Activated CD8-positive, alpha-beta memory T cell treated with anti-CD3 and anti-CD28 coated beads for 1 hour (primary cell): ENCODE results near the gene SYNGR3.

ENCODE experiments used
- DNase-seq, 2 donors: peaks; one replicate each; pipeline ENCODE4 v3.0.0-alpha.2; 2020; ENCODE audit warnings: low read depth in 1 of 2; ENCODE audit errors: extremely low read depth in 1 of 2

The SYNGR3 gene

DNA sequence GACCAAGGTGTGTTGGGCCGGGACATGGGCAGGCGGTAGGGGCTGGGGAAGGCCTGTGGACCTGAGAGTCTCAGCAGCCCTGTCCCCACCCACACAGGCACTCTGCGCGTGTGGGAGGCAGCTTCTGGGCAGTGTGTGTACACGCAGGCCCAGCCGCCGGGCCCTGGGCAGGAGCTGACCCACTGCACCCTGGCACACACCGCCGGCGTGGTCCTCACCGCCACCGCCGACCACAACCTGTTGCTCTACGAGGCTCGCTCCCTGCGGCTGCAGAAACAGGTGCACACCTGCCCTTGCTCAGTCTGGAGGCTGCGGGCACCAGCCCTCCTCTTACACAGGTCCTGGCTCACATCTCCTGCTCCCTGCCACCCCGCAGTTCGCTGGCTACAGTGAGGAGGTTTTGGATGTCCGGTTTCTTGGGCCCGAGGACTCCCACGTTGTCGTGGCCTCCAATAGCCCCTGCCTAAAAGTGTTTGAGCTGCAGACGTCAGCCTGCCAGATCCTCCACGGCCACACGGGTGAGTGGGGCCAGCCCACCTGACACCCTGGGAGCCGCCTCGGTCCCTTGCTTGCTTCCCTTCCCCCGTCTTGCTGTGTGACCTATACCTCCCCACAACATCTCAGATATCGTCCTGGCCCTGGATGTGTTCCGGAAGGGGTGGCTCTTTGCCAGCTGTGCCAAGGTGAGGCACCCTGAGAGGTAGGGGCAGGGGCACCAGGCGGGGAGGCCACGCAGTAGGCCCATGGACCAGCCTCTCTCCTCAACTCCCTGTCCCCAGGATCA lies 14.1 kb upstream of the SYNGR3 start:
- no peak for DNase-seq

- no peak for DNase-seq
Measured at GRCh38 chr16:1976216-1976520, 13.6 kb upstream of the SYNGR3 start.

DNA sequence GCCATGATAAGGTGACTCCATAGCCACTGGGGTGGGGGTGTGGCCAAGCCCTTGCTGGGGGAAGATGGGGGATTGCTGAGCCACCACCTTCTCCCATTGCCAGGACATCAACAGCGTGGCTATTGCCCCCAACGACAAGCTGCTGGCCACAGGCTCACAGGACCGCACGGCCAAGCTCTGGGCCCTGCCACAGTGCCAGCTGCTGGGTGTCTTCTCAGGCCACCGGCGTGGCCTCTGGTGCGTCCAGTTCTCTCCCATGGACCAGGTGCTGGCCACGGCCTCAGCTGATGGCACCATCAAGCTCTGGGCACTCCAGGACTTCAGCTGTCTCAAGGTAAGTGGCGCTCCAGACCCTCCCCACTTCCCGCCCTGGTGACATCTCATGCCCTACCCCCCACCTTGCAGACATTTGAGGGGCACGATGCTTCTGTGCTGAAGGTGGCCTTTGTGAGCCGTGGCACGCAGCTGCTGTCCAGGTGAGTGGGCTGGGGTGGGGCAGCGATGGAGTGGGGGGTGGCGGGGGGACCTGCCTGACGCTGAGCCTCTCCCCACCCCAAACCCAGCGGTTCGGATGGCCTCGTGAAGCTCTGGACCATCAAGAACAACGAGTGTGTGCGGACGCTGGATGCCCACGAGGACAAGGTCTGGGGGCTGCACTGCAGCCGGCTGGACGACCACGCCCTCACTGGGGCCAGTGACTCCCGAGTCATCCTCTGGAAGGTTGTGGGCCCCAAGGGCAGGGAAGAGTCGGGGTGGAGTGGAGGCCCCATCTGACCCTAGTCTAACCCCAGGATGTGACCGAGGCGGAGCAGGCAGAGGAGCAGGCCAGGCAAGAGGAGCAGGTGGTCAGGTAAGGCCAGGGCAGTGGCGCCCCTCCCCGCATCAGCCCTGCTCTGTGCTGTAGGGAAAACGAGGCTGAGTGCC lies 12.6 kb upstream of the SYNGR3 start:
- no peak for DNase-seq

DNA sequence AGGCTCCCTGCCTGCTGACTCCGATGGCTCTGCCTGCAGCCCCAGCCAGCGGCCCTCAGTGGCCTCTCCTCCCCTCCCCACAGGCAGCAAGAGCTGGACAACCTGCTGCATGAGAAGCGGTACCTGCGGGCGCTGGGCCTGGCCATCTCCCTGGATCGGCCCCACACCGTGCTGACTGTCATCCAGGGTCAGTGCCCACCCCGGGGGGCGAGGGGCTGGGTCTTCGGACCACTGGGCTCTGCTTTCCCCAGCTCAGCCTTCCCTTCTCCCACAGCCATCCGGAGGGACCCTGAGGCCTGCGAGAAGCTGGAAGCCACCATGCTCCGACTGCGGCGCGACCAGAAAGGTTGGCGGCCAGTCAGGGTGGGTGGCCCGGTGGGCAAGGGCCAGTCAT lies 11.9 kb upstream of the SYNGR3 start:
- no peak for DNase-seq

GRCh38 chr16:1978476-1979120 lies 11.2 kb upstream of the SYNGR3 start:
- DNase-seq = no peak

GRCh38 chr16:1979271-1980029 lies 10.3 kb upstream of the SYNGR3 start:
- DNase-seq = no peak

DNA sequence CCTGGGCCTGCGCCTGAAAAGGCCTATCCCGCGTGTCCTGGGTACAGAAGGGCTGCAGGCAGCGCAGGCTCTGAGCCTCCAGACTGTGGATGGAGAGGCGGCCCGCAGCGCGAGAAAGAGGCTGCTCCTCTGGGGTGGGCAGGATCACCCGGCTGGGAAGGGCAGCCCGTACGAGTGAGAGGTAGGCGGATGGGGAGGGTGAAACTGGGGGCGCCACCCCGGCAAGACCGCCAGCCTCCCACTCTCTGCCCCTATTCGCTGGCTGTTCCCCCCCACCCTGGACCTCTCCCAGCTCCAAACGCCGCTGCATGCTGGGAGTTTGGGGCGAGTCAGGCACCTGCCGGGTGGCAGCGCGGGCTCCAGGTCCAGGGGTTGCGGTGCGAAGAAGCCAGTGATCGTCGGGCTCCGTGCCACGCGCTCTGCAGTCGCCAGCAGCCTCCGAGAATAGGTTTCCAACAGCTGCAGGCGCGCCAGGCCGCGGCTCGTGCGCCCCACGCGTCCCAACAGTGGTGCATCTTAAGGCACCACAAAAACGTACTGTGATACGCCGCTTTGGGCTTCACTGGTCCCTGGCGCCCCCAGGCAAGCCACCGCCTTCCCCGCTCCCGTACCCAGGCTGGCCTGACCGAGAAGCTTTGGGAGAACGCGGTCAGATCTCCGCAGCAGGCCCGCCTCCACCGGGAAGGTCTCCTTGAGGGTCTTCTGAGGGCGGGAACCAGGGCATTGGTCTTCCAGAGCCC lies 9.6 kb upstream of the SYNGR3 start:
- no peak for DNase-seq

GRCh38 chr16:1980770-1981087 lies 9.0 kb upstream of the SYNGR3 start:
- DNase-seq = no peak

GRCh38 chr16:1981398-1981836 lies 8.4 kb upstream of the SYNGR3 start, which contains the start of gene NOXO1:
Gene NOXO1, minus strand, starts transcription at chr16:1981469. Its CDS starts 290 bp downstream, at chr16:1981179.
- no peak for DNase-seq

GRCh38 chr16:1982013-1982433 lies 7.7 kb upstream of the SYNGR3 start:
- DNase-seq = no peak

DNA sequence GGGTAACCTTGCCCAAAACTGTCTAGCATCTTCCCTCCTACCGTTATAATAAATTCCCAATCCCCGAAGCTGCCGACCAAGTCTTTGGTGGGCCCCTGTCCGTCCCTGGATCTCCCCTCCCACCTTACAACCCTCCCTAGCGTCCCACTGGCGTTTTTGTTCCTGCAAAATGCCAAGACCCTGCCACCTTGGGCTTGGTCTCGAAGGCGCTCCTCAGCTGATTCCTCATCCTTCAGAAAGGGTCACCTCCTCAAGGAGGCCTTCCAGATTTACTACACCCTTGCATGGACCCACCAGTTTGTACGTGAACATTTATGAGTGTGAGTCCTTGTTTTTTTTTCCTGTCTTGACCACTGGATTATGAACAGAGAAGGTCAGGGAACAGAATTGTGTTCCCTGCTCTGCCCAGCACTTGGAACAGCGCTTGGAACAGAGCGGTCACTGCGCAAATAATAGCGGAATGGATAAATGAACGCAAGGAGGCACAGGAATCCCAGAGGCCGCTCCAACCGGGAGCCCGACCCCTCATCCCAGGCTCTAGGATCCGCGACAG lies 6.7 kb upstream of the SYNGR3 start:
- DNase-seq = no peak

GRCh38 chr16:1983544-1984346 lies 6.0 kb upstream of the SYNGR3 start, which contains the start of gene GFER:
Gene GFER, plus strand, starts transcription at chr16:1984193. Its CDS starts 26 bp downstream, at chr16:1984219.
- peak in 1 of 2 donors; percentile 51 for DNase-seq

- no peak for DNase-seq
Measured at GRCh38 chr16:1984347-1985225, 5.2 kb upstream of the SYNGR3 start.

DNA sequence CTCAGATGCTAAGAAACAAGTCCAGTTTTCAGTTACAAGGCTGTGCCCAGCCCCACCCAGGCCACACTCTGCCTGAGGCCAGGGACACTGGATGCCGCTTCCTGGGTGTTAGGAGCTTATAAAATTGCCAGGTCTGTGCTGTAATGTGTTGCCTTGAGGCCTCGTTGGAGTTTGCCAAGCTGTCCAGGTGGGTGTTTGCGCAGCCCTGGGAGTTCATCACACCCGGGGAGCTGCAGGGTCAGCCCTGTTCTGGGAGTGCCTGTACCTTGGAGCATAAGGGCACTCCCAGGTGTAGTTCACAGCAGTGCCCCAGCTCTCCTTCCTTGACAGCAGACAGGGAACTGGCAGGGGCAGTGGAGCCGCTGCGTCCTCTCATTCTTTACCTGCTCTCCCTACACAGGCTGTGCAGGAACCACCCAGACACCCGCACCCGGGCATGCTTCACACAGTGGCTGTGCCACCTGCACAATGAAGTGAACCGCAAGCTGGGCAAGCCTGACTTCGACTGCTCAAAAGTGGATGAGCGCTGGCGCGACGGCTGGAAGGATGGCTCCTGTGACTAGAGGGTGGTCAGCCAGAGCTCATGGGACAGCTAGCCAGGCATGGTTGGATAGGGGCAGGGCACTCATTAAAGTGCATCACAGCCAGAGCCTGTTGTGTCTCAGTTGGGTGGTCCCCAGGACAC lies 4.2 kb upstream of the SYNGR3 start:
- no peak for DNase-seq

DNA sequence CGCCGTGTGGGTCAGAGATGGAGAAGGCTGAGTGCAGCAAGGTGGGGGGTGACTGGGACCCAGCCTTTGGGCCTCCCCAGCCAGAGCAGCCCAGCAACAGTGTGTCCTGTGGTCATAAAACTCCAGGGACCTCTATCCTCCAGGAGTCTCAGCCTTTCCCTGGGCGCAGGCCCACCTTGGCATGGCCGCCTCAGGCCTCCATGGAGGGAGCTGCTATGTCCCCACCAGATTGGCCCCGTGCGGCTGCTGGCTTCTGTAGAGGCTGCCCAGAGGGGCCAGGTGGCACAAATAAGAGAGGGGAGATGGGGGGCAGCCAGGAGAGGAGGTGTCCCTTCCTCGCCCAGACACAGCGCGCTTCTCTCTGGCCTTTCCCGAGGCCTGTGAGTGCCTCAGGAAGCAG lies 2.6 kb upstream of the SYNGR3 start:
- DNase-seq = no peak

- no peak for DNase-seq
Measured at GRCh38 chr16:1990101-1990350, 256 bp downstream of the SYNGR3 start.

DNA sequence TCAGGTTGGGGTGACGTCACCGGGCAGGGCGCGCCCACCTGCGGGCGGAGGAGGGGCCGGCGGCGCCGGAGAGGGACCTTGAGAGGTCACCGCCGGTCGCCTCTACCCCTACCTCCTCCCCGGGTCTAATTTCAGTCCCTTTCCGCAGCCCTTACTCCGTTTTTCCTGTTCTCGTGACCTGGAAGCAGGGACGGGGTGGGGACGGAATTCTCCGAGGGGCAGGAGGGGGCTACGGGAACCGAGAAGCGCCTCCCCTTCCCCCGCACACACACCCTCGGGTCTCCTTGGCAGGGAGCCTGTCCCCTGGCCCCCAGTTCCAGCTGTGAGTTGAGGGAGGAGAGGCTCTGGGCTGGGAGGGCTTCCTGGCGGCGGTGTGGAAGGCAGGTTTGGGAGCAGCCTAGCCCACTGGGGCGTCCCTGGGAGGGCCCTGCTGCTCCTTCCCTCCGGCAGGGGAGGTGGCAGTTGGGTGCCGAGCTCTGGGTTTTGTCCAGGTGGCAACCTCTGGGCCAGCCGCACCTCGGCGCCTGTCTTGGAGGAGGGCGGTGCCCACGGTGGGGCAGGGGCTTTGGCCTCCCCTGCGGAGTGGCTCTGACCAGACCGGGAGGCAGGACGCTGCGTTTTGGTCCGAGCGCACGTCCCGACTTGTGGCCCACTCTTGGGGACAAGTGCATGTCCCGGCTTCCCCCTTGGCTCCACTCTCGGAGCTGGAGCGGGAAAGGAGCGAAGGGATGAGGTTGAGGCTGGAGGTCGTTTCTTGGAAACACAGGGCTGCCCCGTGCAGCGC lies 773 bp downstream of the SYNGR3 start:
- no peak for DNase-seq
